DOHH2 (cell line): ENCODE data around the gene ADH1B.
"Not testable (repeated sequence)": the region's sequence is repeated elsewhere in the genome, so short reads cannot be mapped to it uniquely, and the experiment has no call there.

Experiments used
- H3F3A ChIP-seq: fragments of 200-600 bp; sonication (generic), shearing (Covaris generic); 2 replicates; pipeline ENCODE4 v1.6.0; 2016; ENCODE audit warnings: antibody characterized with exemption, mild to moderate bottlenecking; ENCODE audit not compliant: control insufficient read depth, insufficient read depth
- H3K27ac ChIP-seq: fragments of 200-600 bp; sonication (generic); 2 replicates; pipeline ENCODE4 v1.5.1; 2014; ENCODE audit warnings: low read depth, mild to moderate bottlenecking, low read length, moderate library complexity
- H3K27me3 ChIP-seq: fragments of 200-600 bp; sonication (generic); 2 replicates; pipeline ENCODE4 v1.6.1; 2014; ENCODE audit warnings: mild to moderate bottlenecking, low read length, mixed read lengths; ENCODE audit not compliant: control insufficient read depth
- H3K36me3 ChIP-seq: fragments of 200-600 bp; sonication (generic); 2 replicates; pipeline ENCODE4 v1.6.1; 2014; ENCODE audit warnings: mild to moderate bottlenecking, low read length, moderate library complexity, mixed read lengths; ENCODE audit not compliant: control insufficient read depth
- H3K4me1 ChIP-seq: fragments of 200-600 bp; sonication (generic); 2 replicates; pipeline ENCODE4 v1.6.1; 2014; ENCODE audit warnings: mild to moderate bottlenecking, low read length, mixed read lengths; ENCODE audit not compliant: control insufficient read depth
- H3K4me2 ChIP-seq: fragments of 200-600 bp; sonication (generic); 2 replicates; pipeline ENCODE4 v1.6.0; 2014; ENCODE audit warnings: mild to moderate bottlenecking, low read length, moderate library complexity
- H3K4me3 ChIP-seq: fragments of 200-600 bp; sonication (generic); 2 replicates; pipeline ENCODE4 v1.5.1; 2014; ENCODE audit warnings: mild to moderate bottlenecking, low read length, mixed read lengths
- H3K79me2 ChIP-seq: fragments of 200-600 bp; sonication (generic); 2 replicates; pipeline ENCODE4 v1.6.1; 2014; ENCODE audit warnings: mild to moderate bottlenecking, low read length, mixed read lengths; ENCODE audit not compliant: control insufficient read depth
- H3K9me2 ChIP-seq: fragments of 200-600 bp; sonication (generic); replicated peaks from 2 replicates; pipeline ENCODE4 v1.6.1; 2014; ENCODE audit warnings: mild to moderate bottlenecking, low read length, mixed read lengths; ENCODE audit not compliant: control insufficient read depth
- H3K9me3 ChIP-seq: fragments of 200-600 bp; sonication (generic); 2 replicates; pipeline ENCODE4 v1.6.1; 2014; ENCODE audit warnings: antibody characterized with exemption, low read length, mixed read lengths; ENCODE audit not compliant: control insufficient read depth, insufficient read depth
- H4K20me1 ChIP-seq: fragments of 200-600 bp; sonication (generic); 2 replicates; pipeline ENCODE4 v1.6.0; 2014; ENCODE audit warnings: low read depth, mild to moderate bottlenecking, antibody characterized with exemption, low read length, moderate library complexity; ENCODE audit not compliant: control insufficient read depth, insufficient read depth
- EZH2phosphoT487 ChIP-seq: fragments of 200-600 bp; sonication (generic); IDR thresholded peaks from 2 replicates; pipeline ENCODE4 v1.6.1; 2017; ENCODE audit warnings: borderline replicate concordance, mild to moderate bottlenecking, antibody characterized with exemption, low read length, moderate library complexity, mixed read lengths
- TF ChIP-seq, protein P1 (sequence below): fragments of 200-600 bp; sonication (generic); IDR thresholded peaks from one replicate; pipeline ENCODE4 v1.5.1; 2014; ENCODE audit warnings: antibody characterized with exemption, mild to moderate bottlenecking, low read depth, low read length; ENCODE audit not compliant: poor library complexity, severe bottlenecking

The ADH1B gene

DNA sequence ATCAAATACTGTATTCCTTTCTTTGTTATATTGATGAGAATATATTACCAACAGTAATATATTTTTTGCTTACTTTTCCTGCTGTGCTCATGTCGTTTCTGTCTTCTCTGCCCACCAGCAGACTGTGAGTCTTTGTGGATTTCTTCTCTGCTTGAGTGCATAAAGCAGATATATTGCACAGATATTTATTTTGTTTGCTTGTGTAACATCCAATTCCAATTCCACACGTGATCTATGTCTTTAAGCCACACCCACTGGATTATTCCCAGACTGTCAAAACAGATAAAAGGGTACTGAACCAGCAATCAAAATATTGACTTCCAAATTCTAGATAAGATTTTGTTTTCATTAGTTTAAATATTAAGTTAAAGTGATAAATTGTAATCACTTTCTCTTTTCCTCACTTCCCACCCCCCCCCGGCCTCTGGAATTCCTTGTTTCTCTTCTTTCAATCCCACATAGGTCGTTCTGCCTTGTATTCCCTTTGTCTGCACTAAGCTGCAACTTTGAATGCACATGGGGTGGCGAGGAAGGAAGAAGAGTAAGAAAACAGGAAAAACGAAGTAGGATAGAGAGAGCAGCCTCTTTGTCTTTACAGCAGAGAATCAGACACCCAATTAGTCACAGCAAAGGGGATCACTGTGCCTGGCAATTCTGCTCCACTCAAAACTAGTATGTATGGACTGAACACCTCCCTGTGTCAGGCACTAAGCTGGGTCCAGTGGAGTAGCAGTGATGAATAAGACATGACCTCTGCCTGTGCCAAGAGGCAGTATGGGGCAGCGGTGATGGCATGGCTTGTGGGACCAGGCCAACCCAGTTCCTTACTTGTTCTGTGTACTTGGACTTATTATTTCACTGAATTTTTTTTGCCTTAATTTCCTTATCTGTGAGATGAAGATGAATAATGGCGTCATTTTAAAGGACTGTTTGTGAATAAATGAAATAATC is at the start of gene ADH1B:
TSS of gene ADH1B (minus strand) at position 161 of the 951 bp plus-strand sequence. CDS start at position 91, 70 bp downstream.
- no peak within 1 kb of the TSS for H3K27ac ChIP-seq
- no peaks in the 10 kb centered on the region for H3K9me2 ChIP-seq
- H4K20me1 ChIP-seq, result no peaks in the 10 kb centered on the region
- no peaks in the 10 kb centered on the region for H3K9me3 ChIP-seq
- H3K36me3 ChIP-seq, result no peaks in the 10 kb centered on the region
- H3K27me3 ChIP-seq, result no peaks in the 10 kb centered on the region
- no peak within 1 kb of the TSS for H3K4me3 ChIP-seq
- TF ChIP-seq EZH2phosphoT487, result no peak
- TF ChIP-seq, protein P1, sequence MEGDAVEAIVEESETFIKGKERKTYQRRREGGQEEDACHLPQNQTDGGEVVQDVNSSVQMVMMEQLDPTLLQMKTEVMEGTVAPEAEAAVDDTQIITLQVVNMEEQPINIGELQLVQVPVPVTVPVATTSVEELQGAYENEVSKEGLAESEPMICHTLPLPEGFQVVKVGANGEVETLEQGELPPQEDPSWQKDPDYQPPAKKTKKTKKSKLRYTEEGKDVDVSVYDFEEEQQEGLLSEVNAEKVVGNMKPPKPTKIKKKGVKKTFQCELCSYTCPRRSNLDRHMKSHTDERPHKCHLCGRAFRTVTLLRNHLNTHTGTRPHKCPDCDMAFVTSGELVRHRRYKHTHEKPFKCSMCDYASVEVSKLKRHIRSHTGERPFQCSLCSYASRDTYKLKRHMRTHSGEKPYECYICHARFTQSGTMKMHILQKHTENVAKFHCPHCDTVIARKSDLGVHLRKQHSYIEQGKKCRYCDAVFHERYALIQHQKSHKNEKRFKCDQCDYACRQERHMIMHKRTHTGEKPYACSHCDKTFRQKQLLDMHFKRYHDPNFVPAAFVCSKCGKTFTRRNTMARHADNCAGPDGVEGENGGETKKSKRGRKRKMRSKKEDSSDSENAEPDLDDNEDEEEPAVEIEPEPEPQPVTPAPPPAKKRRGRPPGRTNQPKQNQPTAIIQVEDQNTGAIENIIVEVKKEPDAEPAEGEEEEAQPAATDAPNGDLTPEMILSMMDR, result no peak
- H3K79me2 ChIP-seq, result no peaks in the 10 kb centered on the region
- no peaks in the 10 kb centered on the region for H3K4me1 ChIP-seq
- no peaks in the 10 kb centered on the region for H3F3A ChIP-seq
- no peak within 1 kb of the TSS for H3K4me2 ChIP-seq

- H3F3A ChIP-seq, H3K27me3 ChIP-seq, H3K36me3 ChIP-seq, H3K27ac ChIP-seq, H3K4me3 ChIP-seq, H4K20me1 ChIP-seq, H3K9me3 ChIP-seq, H3K4me2 ChIP-seq, H3K9me2 ChIP-seq, H3K4me1 ChIP-seq, H3K79me2 ChIP-seq: not testable (repeated sequence)
These were observed 46.6 kb upstream of the ADH1B start for GRCh38 chr4:99367817-99368216.

DNA sequence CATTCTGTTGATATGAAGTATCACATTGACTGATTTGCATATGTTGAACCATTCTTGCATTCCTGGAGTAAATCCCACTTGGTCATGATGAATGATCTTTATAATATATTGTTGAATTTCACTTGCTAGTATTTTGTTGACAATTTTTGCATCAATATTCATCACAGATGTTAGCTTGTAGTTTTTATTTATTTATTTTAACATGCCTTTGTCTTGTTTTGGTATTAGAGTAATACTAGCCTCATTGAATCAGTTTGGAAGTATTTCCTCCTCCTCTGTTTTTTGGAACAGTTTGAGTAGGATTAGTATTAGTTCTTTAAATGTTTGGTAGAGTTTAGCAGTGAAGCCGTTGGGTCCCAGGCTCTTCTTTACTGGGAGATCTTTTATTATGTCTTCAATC is 45.3 kb upstream of the ADH1B start:
- H3K4me1 ChIP-seq, result no peaks in the 10 kb centered on the region
- TF ChIP-seq EZH2phosphoT487, result no peak
- TF ChIP-seq, protein P1, result no peak
- H3K27ac ChIP-seq, result no peak overlapping the region
- no peaks in the 10 kb centered on the region for H4K20me1 ChIP-seq
- H3K79me2 ChIP-seq, result no peaks in the 10 kb centered on the region
- no peaks in the 10 kb centered on the region for H3K36me3 ChIP-seq
- no peak overlapping the region for H3K4me3 ChIP-seq
- no peaks in the 10 kb centered on the region for H3F3A ChIP-seq
- H3K27me3 ChIP-seq, result no peaks in the 10 kb centered on the region
- no peaks in the 10 kb centered on the region for H3K9me3 ChIP-seq
- H3K4me2 ChIP-seq, result no peak overlapping the region
- no peaks in the 10 kb centered on the region for H3K9me2 ChIP-seq

DNA sequence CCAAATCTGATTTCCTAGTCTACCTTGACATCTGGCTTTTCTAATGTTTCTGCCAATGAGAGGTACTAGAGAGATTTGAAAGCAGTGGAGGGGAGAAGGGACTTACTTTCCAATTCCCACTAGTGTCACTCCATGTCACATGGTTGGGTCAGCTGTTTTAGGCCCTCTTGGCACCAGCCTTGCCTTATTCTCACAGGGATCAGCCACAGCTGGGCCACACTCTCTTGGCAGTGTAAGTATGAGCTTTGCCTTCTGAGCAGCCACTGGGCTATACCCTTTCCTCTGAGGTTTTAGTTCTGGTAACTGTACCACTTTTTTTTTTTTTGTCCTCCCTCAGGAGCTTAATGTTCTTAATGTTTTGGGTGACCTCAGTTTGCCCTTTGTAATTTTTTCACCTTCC is 41.6 kb upstream of the ADH1B start:
- Histone ChIP-seq H3K27me3 (no peaks in the 10 kb centered on the region), H3K9me3 (no peaks in the 10 kb centered on the region), H3K36me3 (no peaks in the 10 kb centered on the region), H3K79me2 (no peaks in the 10 kb centered on the region), H3K4me3 (no peak overlapping the region), H4K20me1 (no peaks in the 10 kb centered on the region), H3K4me2 (no peak overlapping the region), H3F3A (no peaks in the 10 kb centered on the region), H3K27ac (no peak overlapping the region), H3K4me1 (no peaks in the 10 kb centered on the region), H3K9me2 (no peaks in the 10 kb centered on the region)
- TF ChIP-seq, protein P1, result no peak
